Glomerular endothelial cell (primary cell): Measurements from ENCODE around the gene SLC35B3. TPM values are rescaled to one million over a fixed set of nuclear protein-coding genes. Genes with fewer than 3 reads are reported as not detected.
"Not testable (repeated sequence)": the region's sequence is repeated elsewhere in the genome, so short reads cannot be mapped to it uniquely, and the experiment has no call there.

ENCODE experiments used
- DNase-seq: peaks from one replicate; pipeline ENCODE4 v3.0.0-alpha.2; 2011; ENCODE audit warnings: low read depth, low spot score; ENCODE audit errors: extremely low read depth
- total RNA-seq: library from RNA; depleted of rRNA; stranded (reverse); fragments of >200 nt; gene quantifications from 2 replicates; pipeline ENCODE4 v1.2.3, GENCODE V29; 2015

Gene SLC35B3
- total RNA-seq, 1 donor from 2014 or later, result 15.8 TPM

DNA sequence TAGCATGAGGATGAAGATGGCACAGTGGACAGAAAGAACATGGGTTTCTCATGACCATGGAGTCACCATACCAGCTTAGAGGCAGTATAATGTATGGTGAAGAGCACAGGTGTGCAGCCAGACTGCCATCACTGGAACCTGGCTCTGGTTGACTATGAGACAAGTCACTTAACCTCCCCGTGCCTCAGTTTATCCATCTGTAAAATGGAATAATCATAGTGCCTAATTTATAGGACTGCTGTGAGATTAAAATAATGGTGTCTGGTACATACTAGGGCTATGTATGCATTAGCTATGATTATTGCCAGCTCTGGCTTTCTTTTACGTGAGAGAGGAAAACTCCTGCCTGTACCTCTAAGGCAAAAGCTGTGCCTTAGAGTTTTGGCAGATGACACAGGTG lies 19.4 kb downstream of the SLC35B3 start:
- DNase-seq, result no peak

GRCh38 chr6:8415280-8415679 lies 20.1 kb downstream of the SLC35B3 start:
- DNase-seq, result no peak

- DNase-seq, result no peak
Measured at GRCh38 chr6:8414844-8415243, 20.5 kb downstream of the SLC35B3 start.

- DNase-seq, result not testable (repeated sequence)
Measured at GRCh38 chr6:8405946-8406345, 29.4 kb downstream of the SLC35B3 start.

GRCh38 chr6:8402546-8402945 lies 32.8 kb downstream of the SLC35B3 start:
- DNase-seq, result no peak

GRCh38 chr6:8400663-8401062 lies 34.7 kb downstream of the SLC35B3 start:
- DNase-seq, result no peak

GRCh38 chr6:8392569-8392968 lies 42.8 kb downstream of the SLC35B3 start:
- no peak for DNase-seq

DNA sequence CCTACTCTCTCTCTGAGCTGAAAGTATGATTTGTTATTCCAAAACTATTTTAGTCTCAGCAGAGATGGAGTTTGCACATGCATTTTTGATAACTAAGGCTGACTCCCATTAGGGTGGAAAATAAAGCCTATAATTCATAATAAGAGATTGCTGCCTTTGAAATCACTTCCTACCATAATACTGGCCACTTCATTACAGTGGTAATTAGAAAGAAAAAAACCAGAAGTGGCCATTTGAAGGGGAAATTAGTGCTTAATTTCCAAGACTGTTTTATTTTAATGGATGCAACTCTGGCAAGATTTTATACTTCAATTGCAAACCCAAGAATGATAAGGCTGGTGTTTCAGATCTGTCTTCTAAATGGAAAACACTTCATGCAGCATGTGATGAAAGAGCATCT lies 43.4 kb downstream of the SLC35B3 start:
- no peak for DNase-seq

GRCh38 chr6:8389036-8389818 lies 46.1 kb downstream of the SLC35B3 start:
- DNase-seq, result no peak

DNA sequence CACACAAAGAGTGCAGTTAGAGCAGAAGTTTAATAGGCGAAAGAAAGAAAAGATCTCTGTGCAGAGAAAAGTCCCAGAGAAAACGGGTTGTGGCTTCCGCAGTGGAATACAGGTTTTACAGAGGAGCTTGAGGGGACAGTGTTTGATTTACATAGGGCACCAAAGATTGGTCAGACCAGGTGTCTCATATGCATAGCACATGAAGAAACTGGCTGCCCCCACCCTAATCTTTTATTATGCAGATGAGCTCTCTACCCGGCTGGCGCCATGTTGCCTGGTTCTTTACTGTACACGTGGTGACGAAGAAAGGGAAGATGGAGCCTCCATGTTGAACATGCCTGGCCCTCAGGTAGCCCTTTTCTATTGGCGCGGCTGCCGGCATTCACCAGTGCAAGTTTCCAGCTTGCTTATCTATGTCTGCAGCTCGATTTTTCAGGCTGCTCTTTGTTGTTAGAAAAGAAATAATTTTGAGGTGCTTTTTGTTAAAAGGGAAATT lies 47.4 kb downstream of the SLC35B3 start:
- no peak for DNase-seq

DNA sequence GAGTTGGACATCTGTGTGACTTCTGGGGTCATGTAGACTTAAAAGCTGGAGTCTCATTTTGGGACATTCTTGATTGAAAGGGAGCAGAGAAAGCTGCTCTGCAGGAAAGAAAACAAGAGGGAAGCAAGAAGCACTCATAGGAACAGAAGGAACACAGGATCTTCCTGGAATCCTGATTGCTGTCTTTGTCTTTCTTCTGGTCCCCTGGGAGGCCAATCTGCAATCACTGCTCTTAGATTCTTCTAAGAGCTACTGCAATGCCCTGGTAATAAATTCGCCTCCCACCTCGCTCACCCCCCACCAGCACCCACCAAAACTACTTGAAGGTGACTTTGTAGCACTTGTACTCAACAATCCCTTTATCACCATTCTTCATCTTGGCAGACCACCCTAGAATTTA lies 51.8 kb downstream of the SLC35B3 start:
- no peak for DNase-seq

- DNase-seq, result no peak
Measured at GRCh38 chr6:8382434-8382833, 52.9 kb downstream of the SLC35B3 start.

- DNase-seq, result no peak
Measured at GRCh38 chr6:8375916-8376315, 59.4 kb downstream of the SLC35B3 start.
